Endothelial cell (in vitro differentiated cells): ENCODE data around the gene QSOX1. TPM values are rescaled to one million over a fixed set of nuclear protein-coding genes. Genes with fewer than 3 reads are reported as not detected.
A peak's percentile ranks its signal among the peaks of the same experiment; 100 is the strongest.

Source experiments
- DNase-seq: peaks from one replicate; pipeline ENCODE4 v3.0.0; 2021; ENCODE audit warnings: low spot score
- H3K27ac Mint-ChIP-seq: one replicate; pipeline ENCODE4 v1.8.0; 2021; ENCODE audit warnings: mixed read lengths, inconsistent platforms; ENCODE audit not compliant: unreplicated experiment
- H3K27me3 Mint-ChIP-seq: one replicate; pipeline ENCODE4 v1.8.0; 2021; ENCODE audit warnings: mild to moderate bottlenecking, moderate library complexity, mixed read lengths, inconsistent platforms; ENCODE audit not compliant: unreplicated experiment
- H3K36me3 Mint-ChIP-seq: one replicate; pipeline ENCODE4 v1.8.0; 2021; ENCODE audit warnings: mild to moderate bottlenecking, low read depth, mixed read lengths, inconsistent platforms; ENCODE audit not compliant: unreplicated experiment
- H3K4me1 Mint-ChIP-seq: one replicate; pipeline ENCODE4 v1.8.0; 2021; ENCODE audit warnings: mild to moderate bottlenecking, mixed read lengths, inconsistent platforms; ENCODE audit not compliant: unreplicated experiment
- H3K4me3 Mint-ChIP-seq: one replicate; pipeline ENCODE4 v1.8.0; 2021; ENCODE audit warnings: mild to moderate bottlenecking, mixed read lengths, inconsistent platforms; ENCODE audit not compliant: unreplicated experiment
- H3K9me3 Mint-ChIP-seq: one replicate; pipeline ENCODE4 v1.8.0; 2021; ENCODE audit warnings: mixed read lengths, inconsistent platforms; ENCODE audit not compliant: unreplicated experiment
- total RNA-seq: library from RNA; stranded (reverse); fragmentation: NEBNext Ultra II Directional; extraction: Animal tissue kit (Norgen Biotek cat#: 25700); gene quantifications from one replicate; pipeline ENCODE4 v1.2.1, GENCODE V29; 2021; ENCODE audit not compliant: unreplicated experiment
- TF ChIP-seq, protein P1 (sequence below): fragments of 200-600 bp; sonication (generic); IDR thresholded peaks from one replicate; pipeline ENCODE4 v1.5.0; 2021; ENCODE audit warnings: antibody characterized with exemption; ENCODE audit not compliant: unreplicated experiment

The QSOX1 gene
- total RNA-seq, 1 donor from 2014 or later = 199 TPM

DNA sequence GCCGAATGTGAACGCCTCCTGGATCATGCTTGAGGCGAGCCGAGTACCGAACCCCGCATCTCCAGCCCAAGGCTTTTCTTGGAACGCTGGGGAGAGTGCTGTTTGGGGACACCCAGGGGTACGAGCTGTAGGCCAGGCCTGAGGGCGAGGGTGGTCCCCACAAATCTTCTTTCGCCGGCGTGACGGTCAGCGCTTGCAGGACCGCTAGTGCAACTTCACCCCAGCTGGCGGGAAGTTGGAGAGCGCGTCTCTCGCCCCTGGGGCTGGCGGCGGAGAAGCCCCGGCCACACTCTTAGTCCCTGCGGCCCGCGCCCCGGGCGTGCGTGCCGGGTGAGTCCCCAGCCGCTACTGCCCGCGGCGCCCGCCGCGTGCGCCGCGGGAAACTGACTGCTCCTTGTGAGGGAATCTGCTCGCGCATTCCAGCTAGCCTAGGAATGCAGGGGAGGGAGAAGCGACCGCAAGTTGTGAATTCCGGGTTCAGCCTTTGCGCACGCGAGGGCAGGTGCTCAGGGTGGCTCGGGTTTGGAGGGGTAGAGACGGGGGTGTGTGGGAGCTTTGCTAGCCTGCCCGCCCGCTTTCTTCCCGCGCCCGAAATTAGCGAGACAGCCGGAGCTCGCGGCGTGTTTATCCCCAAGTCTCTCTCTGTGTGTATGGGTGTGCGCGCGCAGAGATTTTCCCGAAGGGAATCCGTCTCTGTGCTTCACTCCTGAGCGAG is 76.3 kb downstream of the QSOX1 start:
- Mint-ChIP-seq H3K27me3 (peaks cover 25% of the 10 kb centered on the region), H3K36me3 (peaks cover 4% of the 10 kb centered on the region), H3K4me1 (peaks cover 15% of the 10 kb centered on the region), H3K4me3 (peak overlapping the region; percentile 51), H3K9me3 (no peaks in the 10 kb centered on the region), H3K27ac (no peak overlapping the region)
- TF ChIP-seq, protein P1, sequence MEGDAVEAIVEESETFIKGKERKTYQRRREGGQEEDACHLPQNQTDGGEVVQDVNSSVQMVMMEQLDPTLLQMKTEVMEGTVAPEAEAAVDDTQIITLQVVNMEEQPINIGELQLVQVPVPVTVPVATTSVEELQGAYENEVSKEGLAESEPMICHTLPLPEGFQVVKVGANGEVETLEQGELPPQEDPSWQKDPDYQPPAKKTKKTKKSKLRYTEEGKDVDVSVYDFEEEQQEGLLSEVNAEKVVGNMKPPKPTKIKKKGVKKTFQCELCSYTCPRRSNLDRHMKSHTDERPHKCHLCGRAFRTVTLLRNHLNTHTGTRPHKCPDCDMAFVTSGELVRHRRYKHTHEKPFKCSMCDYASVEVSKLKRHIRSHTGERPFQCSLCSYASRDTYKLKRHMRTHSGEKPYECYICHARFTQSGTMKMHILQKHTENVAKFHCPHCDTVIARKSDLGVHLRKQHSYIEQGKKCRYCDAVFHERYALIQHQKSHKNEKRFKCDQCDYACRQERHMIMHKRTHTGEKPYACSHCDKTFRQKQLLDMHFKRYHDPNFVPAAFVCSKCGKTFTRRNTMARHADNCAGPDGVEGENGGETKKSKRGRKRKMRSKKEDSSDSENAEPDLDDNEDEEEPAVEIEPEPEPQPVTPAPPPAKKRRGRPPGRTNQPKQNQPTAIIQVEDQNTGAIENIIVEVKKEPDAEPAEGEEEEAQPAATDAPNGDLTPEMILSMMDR = no peak
- DNase-seq = no peak

DNA sequence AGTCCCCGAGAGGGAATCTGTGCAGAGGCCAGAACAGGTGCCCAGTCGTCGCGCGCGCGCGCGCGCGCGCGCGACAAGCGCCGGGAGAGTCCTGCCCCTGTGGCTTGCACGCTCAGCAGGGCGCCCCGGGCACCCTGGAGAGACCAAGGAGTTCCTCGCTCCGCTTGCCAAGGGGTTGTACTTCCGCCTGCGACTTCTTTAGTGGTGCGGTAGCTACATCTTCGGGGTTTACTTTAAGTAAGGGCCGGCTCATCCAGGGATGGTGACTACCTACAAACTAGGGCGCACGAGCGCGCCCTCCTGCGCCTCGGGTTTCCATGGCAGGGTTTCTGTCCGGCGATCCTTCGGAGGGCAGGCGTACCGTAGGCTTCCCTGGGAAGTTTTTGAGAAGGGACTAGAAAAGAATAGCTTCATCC is 76.8 kb downstream of the QSOX1 start:
- H3K36me3 Mint-ChIP-seq = peaks cover 4% of the 10 kb centered on the region
- H3K9me3 Mint-ChIP-seq = no peaks in the 10 kb centered on the region
- TF ChIP-seq, protein P1 = no peak

DNA sequence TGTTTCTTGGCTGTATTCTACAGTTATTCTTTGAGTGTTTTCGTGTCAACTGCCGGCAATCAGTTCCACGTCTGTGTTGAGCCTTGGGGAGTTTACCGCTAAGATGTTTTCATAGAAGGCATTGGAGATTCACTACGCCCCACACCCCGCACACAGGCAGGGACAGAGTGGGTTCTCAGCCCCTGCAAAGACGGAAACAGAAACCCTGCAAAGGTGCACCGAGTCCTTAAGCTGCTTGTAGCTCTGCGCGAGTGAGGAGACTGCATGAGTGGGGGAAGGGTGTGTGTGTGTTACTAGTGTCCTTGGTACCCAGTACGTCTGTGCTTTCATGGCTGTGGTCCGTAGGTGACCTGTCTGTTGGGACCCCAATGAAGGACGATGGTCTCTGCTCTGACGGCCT is 77.3 kb downstream of the QSOX1 start:
- peaks cover 33% of the 10 kb centered on the region for H3K27me3 Mint-ChIP-seq
- peaks cover 4% of the 10 kb centered on the region for H3K36me3 Mint-ChIP-seq
- H3K27ac Mint-ChIP-seq = no peak overlapping the region
- H3K4me3 Mint-ChIP-seq = peak overlapping the region; percentile 81
- TF ChIP-seq, protein P1 = no peak
- H3K9me3 Mint-ChIP-seq = no peaks in the 10 kb centered on the region
- peaks cover 22% of the 10 kb centered on the region for H3K4me1 Mint-ChIP-seq
- DNase-seq = no peak

More for the DNA sequence above, 76.8 kb downstream of the QSOX1 start:
- no peak for DNase-seq
- H3K27me3 Mint-ChIP-seq = peaks cover 30% of the 10 kb centered on the region
- peak overlapping the region; percentile 81 for H3K4me3 Mint-ChIP-seq
- peak overlapping the region; percentile 48 for H3K27ac Mint-ChIP-seq
- peaks cover 20% of the 10 kb centered on the region for H3K4me1 Mint-ChIP-seq

DNA sequence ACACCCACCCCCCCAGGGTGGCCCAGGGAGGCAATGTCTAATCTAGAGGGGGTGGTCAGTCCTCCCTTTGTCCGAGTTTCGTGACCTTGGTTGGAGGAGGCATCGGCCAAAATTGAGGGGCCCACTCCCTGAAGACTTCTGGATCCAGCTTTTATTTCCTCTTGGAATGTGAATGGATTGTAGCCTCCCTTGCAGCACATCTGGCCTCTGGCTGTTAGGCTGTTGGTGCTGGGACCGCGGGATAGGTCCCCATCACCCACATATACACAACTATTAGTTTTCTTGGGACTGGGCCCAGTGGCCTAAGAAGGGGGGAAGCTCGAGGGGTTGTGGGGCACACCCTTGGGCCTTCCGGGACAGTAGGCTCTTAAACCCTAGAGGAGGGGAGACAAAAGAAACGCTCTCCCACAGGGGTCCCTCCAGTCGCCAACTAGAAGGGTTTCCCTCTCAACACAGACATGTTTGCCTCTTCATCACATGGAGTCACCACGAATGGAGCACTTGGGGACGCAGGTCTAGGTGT is 77.9 kb downstream of the QSOX1 start:
- Mint-ChIP-seq H3K9me3 (no peaks in the 10 kb centered on the region), H3K4me1 (peaks cover 22% of the 10 kb centered on the region), H3K36me3 (peaks cover 4% of the 10 kb centered on the region), H3K27ac (no peak overlapping the region), H3K4me3 (peak overlapping the region; percentile 81), H3K27me3 (peaks cover 40% of the 10 kb centered on the region)
- TF ChIP-seq, protein P1 = no peak
- no peak for DNase-seq
